ENCODE results near the gene GSAP.
"Not testable (repeated sequence)": the region's sequence is repeated elsewhere in the genome, so short reads cannot be mapped to it uniquely, and the experiment has no call there.

Gene GSAP

DNA sequence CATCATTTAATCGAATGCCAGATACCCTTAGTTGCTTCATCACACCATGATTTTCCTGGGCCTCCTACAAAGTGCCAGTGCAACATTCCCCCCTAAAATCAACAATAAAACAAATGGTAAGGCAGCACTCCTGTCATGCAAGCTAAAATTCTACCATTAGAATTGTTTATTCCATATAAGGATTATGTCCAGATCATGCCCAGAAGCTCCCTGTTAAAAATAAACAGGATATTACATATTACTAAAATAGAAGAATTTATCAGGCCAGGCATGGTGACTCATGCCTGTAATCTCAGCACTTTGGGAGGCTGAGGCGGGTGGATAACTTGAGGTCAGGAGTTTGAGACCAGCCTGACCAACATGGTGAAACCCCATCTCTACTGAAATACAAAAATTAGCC is 140.5 kb downstream of the GSAP start:
- not testable (repeated sequence) for DNase-seq

DNA sequence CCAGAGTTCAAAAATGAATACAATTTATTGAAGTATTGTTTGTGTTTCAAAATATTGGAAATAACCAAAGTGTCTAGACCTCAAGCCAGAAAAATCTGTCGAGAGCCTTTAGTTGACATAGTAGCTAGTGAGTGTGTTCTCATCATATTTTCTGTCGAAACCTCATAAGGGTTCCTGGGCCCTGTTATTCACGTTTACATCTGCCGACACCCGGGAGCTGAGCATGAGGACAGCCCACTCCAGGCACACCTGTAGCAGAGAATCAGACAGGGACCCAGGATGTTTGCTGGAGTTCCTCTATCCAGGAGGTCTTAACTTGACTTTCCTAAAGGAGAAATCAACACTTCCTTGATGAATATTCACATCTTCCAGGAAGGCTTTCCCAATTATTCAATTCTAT is 144.4 kb downstream of the GSAP start:
- DNase-seq = no peak

DNA sequence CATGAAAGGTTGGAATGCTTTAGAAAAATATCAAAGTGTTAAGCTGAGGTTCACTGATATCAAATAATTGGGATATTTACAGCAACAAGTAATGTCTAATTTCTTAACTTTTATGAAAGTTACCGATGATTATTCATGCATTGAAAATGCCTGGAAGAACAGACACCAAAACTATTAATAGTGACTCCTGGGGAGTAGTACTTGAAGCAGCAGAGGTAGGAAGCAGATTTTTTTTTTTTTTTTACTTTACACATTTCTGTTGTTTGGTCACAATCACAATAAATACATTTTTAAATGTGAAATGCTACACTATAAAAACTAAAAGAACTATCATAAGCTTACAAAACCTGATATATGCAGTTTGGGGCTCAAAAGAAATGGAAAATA is 146.1 kb downstream of the GSAP start:
- DNase-seq = no peak

DNA sequence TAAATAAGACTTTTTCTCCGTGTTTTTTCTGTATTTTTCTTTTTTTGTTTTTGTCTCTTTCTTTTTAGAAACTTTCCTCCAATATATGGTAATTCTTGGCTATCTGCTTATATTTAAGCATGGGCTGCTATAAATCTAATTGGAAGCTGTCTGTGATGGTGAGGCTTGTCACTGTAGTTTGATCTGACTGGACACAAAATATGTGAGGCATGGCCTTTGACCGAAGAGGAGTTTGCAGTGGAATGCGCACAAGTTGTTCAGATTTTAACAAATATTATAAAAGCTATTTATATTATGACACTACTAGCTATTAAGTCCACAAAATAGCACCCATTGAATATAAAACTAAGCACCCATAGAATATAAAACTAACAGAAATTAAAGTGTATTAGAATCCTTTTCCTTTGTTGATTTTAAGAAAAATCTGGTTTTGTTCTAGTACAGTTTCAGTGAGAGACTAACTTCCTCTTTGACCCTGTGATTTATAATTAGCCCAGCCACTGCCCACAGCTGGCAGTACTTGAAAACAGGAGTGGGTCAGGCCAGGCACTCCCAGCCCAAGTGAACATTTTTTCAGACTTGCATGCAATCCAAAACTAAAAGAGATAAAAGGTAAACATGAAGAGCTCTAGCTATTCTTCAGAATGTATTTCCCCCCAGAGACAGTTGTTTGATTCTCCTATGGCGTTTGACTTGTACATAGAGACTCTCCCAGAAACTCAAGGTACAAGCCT is 146.6 kb downstream of the GSAP start:
- DNase-seq = no peak

DNA sequence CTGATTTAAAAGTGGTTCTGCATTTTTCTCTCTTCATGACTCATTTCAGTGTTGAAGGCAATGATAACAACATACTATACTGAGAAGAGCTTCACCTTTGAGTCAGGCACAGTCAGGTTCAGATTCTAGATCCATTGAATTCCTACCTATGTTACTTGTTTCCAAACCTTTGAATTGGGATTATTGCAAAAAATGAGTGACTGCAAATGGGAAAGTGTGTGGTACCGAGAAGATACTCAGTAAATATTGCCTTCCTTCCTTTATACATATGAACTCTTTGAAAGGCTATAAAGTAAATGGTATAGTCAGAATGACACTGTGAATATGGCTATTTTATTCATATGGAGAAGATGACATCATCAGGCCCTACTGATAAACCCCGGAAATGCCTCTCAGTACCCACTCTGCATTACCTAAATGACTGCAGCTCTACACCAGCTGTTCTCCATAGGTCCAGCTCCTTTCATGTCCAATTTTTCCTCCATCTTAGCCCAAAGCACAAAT is 149.8 kb downstream of the GSAP start:
- DNase-seq = no peak

DNA sequence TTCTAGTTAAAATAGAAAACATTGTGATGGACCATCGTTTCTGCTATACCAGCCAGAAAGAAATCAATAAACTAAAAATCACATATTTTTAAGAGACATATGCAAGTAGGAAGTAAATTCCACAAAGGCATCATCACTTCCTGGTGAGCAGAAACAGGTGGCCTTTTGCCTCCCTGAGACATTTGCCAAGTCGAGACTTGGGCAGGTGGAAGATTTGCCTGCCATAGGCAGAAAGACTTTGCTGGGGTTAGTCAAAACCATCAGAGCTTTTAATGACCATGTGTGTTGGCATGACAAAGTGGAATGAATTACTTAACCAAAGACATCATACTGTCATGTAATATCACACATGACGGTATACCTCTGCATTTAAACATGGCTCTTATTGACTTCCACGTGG is 150.5 kb downstream of the GSAP start:
- no peak for DNase-seq

DNA sequence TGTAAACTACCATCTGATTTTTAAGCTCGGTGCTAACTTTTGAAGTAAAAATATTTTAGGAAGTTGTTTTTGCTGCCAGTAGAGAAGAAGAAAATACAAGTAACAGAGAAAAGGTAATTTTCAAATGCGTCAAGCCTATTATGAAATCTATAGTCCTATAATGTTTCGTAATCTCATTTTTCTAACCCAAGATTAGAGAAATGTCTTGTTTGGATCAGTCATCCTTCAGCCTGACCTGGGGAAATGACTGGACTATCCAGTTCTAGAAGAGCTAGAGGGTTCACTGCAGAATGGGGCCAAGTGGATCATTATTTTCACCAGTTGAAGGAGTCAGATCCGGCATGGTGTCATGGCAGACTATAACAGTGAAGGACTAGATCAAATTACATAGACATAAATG is 153.8 kb downstream of the GSAP start:
- DNase-seq = no peak

Data from NCI-H1048 (cell line).